GM21786 (cell line): Measurements from ENCODE around the gene ATP8A2.
"Not testable (repeated sequence)": the region's sequence is repeated elsewhere in the genome, so short reads cannot be mapped to it uniquely, and the experiment has no call there.

Experiments used
- ATAC-seq: cut with Tn5 transposase; IDR thresholded peaks from one replicate; pipeline ENCODE4 v1.9.1; 2021; ENCODE audit not compliant: unreplicated experiment

Gene ATP8A2

DNA sequence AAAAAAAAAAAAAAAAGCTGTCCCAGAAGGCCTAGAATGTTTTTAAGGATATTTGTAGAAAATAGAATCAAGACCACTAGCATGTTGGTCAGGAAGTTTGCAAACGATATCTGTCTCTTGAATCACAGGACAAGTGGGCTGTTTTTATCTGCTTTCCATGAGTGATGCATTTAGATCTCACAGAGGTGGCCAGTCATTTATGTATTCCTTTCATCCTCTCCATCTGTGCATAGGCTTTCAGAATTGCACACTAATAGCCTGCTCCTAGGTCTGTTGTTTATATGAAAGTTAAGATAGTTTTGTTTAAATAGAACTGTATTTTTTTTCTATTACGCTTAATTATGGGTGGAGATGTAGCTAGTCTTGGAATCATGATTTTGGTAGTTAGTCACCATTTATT is 390.5 kb downstream of the ATP8A2 start:
- no peak for ATAC-seq

DNA sequence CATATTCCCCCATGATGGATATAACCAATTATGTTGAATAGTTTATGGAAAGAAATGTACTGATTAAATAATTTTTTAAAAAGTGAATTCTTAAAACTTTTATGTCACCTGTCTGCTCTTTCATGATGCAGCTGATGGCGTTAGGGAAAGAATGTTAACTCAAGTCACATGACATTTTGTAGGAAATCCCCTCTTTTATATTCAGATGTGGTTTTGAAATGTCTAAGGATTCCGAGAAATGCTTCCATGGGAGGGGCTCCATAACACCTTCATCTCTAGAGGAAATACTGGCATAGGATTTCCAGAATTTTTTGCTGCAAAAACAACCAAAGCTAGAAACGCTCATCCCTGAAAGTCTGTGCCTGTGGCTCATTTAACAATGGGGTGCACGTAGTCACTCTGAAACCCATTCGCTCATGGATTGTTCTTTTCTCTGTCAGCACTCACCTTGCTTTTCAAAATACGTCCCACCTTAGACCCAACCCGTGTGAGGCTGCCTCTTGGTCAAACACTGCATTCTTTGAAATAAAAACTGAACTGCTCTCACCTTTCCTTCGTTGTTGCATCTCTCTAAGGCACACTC is 391.1 kb downstream of the ATP8A2 start:
- no peak for ATAC-seq

DNA sequence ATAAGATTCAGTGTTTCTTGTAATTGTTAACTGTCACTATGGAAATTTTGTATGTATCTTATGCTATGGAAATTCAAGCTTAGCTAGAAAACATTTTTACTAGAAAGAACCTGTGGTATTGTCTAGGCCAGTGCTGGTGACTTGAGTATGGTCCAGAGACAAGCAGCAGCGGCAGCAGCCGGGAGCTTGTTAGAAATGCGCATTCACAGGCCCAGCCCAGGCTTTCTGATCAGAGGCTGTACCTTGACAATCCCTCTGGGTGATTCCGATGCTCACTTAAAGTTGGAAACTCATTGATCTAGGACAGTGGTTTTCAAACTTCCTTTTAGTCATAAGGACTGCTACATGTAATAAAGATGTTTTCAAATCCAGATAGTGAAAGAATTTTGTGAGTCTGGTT is 392.6 kb downstream of the ATP8A2 start:
- ATAC-seq: no peak

DNA sequence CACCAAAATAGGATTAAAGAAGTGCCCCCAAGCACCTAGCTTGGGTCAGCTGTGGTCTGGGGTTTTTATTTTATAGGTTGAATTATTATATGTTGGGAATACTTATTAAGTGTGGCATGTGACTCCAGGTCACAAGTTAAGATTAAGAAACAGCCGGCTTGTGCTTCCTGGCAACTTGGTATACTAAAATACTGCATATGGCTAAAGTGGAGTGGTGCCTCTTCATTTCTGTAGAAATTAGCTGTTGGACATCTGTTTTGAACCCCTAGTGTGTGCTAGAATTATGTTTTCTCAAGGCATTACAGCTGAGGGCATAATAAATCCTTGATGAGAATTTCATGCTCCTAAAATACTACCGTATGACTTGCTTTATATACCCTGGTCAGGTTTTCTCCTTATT is 393.5 kb downstream of the ATP8A2 start:
- ATAC-seq: no peak

DNA sequence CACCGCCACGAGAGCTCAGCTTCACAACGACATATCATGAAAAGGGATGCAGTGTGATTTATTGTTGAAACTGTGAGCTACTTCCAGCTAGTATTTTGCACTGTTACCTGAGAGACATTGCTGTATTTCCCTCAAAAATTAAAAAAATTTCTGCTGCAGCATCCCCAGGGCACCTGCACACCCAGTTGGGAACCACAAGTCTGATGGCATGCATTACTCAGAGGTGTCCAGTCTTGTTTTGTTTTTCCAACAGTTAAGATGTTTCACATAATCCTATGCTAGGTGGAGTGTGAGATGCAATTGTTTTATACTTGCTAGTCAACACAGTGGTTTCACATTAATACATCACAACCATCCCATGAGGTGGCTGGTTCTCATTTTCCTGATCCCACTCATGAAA is 394.8 kb downstream of the ATP8A2 start:
- ATAC-seq: no peak

DNA sequence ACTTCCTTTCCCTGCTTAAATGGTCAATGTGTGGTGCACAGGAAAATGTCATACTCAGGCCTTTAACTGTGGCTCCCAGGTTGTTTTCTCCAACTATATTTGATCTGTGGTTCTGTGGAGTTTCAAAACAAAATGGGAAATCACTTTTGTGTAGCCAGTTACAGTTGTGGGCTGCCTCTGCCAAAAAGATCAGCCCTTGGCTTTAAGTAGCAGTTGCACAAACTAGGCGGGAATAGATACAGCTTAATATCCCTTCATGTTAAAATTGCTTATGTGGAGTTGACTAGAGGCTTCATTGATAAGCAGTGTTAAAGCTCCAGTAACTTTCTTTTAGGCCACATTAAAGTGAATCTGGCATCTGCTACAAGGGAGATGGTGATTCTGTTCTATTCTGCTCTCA is 395.2 kb downstream of the ATP8A2 start:
- no peak for ATAC-seq

DNA sequence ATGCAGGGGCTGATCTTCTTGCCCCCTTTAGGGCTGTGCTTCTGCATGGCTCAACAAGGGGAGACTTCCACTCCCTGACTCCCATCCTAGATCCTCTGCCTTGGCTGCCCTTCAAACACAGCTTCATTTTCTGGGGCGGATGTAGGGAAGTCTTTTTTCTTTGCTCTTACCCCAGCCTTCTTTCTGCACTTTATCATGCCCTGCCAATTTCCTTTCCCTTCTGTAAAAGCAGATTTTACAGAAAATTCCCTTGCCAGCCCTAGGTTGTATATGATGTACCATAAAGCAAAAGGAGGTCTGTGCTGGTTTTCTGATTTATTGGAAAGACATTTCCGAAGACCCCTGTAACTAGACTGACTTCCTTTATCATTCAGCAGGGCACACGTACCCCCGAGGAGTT is 396.6 kb downstream of the ATP8A2 start:
- ATAC-seq: no peak

DNA sequence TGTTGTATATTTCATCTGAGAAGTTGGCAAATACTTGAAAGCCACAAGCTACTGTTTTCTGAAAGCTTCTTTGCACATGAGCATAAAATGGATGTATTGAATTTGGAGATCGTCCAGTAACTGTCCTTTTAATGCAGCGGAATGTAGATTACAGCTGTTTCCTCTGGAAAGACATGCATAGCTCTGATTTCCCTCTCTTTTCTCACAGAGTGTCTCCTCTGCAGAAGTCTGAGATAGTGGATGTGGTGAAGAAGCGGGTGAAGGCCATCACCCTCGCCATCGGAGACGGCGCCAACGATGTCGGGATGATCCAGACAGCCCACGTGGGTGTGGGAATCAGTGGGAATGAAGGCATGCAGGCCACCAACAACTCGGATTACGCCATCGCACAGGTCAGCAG is 397.1 kb downstream of the ATP8A2 start:
- no peak for ATAC-seq

DNA sequence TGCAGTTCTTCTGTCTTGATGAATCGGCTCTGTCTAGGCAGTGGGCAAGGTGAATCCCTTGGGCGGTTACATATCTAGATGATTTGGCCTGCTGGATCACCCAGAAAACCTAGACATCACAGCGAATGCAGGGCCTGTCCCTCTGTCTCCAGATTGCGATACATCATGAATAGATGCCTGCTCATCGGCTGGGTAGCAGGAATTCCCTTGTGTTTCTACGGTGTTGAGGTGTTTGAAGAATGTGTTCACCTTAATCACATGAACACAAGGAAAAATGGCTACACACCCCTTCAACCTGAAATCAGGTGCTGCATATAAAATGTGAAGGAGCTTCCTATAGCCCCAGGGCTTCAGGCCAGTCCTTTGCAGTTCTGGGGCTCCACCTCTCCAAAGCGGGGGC is 398.8 kb downstream of the ATP8A2 start:
- no peak for ATAC-seq

DNA sequence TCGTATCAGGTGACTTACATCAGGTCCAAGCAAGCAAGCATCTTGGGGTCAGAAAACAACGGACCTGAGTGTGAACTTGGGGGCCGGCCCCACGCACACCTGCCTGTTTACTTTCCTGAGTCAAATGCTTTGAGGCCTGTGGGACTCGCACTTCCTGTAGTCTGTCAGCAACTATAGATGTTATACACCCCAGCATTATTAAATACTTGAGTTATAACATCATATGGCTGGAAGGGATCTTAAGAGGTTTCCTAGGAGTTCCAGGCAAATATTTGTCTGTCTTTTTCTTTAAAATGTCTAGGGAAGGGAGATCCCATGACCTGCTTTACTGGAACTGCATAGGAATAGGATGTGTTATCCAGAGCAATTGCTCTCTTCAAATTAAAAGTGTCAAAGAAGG is 399.4 kb downstream of the ATP8A2 start:
- ATAC-seq: no peak

DNA sequence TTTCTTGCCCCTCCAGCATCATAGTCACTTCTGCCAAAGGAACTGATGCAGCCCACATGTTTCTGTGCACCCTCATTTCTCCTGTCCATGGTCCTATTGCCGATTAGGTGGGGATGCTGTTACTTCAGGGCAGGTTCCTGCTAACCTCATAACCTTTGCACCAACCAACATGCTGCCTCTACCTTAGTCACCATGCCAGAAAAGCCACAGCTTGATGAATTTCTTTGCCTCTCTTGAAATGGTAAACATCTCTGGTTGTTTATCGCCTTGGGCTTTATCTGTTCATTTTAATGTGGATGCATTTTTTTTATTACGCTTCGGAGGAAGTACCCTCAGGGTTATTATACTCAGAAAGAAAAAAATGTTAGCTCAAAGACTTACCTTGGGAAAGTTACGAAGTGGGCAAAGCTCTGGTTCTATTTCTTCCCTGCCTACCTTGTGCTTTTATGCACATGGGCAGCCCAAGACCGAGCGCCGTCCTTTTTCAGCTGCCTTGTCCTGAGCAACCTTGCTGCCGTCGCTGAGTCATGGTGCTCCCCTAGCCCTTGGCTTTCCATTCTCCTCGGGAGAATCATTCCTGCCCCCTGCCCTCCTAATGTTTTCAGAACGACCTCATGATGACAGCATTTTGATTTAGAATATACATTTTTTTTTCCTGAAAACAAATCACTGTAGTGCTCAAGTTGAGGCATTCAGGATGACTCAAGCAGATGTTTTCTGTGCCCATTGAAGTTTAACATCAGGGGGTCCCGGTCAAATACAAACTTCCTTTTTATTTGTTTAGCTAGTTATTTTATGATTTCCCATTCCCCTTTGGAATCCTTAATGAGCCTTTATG is 400.1 kb downstream of the ATP8A2 start:
- no peak for ATAC-seq

DNA sequence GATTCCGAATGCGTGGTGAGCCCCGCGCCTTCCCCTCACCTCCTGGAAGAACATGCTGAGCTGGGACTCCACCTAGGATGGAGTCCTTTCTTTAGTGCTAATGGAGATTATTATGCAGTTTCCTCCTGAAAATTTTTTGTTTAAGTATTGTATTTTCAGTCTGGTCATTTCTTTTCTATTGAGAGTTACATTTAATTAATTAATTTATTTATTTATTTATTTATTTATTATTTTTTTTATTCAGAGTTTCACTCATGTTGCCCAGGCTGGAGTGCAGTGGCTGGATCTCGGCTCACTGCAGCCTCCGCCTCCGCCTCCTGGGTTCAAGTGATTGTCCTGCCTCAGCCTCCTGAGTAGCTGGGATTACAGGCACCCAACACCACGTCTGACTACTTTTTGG is 400.8 kb downstream of the ATP8A2 start:
- ATAC-seq: not testable (repeated sequence)

DNA sequence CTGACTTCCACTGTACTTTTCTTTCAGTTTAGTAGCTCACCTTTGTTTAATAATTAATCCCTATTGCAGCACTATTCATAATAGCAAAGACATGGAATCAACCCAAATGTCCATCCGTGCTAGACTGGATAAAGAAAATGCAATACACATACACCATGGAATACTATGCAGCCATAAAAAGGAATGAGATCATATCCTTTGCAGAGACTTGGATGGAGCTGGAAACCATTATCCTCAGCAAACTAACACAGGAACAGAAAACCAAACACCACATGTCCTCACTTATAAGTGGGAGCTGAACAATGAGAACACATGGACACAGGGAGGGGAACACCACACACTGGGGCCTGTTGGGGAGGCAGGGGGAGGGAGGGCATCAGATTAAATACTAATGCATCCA is 402.3 kb downstream of the ATP8A2 start:
- ATAC-seq: not testable (repeated sequence)

DNA sequence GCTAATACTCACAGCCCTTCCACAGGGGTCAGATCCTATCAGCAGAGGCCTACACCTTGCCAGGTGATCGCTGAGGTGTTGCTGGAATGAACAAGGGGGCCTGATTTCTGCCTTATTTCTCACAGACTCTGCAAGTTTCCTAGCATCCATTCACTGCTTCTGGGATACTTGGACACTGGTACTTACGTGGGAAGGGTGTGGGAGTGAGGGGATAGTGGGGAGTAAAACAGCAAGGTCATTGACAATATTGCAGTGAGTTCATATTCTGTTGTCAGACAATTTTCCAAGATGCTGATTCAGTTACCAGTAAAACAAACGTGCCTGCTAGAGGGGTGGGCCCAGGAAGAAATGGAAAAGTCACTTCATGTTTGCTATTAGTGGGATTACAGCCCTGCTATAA is 403.5 kb downstream of the ATP8A2 start:
- no peak for ATAC-seq

DNA sequence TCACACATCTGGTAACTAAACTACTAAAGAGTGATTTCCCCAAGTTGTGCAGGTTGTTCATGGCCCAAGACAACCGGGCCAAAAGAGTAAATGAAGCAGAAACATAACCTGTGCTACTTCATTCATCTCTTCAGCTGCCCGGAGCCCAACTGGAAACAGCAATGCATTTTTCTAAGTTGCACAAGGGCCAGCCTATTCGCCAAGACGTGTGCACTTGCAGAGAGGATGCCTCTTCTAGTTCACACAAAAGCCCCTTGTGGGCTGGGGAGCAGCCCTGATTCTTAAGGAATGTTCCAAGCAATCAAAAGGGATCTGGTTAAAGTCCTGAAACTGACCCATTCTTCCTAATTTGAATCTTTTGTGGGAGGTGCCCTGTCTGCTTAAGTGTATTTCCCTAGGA is 404.2 kb downstream of the ATP8A2 start:
- no peak for ATAC-seq

DNA sequence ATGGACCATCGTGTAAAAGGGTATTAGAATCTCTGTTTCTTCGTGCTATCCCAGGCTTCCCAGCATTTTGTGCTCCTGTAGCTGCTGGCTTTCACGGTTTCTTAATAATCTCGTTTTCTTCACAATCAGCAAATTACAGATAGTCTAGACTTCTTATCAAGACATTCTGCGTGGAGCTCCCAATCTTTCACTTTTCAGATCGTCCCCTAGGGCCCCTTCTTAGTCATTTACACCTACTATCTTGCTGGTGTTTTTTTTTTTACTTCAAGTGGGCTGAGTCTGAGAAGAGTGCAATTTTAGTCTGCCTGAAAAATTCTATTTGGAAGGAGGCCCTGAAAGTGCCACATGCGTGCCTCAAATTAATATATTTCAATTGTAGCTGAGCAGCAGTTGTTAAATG is 404.9 kb downstream of the ATP8A2 start:
- no peak for ATAC-seq

DNA sequence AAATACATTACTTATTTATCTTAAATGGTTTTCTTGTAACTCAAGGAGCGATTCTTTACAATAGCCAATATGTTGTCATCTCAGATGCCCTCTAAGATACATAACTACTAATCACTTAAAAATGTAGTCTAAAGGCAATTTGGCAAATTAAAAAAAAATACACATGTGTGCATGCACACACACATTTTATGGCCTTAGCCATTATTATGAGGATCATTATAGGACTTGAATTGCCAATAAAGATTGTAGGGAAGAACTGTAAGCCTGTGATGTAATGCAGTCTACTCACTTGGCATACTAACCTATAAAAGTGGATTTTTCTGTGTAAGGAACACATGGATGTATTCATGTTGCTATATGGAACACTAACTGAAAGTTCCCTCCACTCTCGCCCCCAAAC is 405.7 kb downstream of the ATP8A2 start:
- no peak for ATAC-seq

DNA sequence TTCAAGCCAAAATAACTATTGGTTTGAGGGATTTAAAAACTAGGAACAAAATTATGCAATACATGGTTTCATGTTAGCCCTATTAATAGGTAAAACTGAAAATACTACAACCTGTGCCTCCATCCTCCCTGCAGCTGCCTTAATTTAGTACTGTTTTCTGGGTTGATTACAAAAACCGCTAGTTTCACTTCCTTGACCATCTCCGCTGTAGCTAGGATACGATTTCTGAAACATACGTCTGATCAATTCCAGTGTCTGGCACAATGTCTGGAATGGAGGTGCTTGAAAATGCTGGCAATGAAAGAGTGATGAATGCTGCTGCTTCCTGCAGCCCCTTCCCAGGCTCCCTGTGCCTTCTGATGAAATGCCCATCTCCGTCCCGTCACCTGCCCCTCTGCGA is 406.6 kb downstream of the ATP8A2 start:
- ATAC-seq: no peak

DNA sequence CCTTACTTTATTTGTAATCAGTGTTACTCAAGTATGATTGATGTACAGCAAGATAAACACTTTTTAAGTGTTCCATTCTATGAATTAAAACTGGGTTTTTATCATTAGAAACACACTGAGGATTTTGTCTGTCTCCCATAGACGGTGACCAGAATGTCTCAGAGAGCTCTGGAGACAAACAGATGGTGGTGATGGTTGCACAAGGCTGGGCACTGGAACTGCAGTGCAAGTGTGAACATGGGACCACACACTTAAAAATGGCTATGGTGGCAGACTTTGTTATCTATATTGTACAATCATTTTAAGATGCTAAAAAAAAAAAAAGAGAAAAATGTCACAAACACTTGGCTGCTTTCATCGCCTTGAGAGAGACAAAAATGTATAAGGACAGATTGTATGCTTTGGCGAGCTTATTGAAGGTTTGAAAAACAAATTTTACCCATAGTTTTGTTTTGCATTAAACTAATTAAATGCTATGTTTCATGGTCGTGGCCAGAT is 407.1 kb downstream of the ATP8A2 start:
- no peak for ATAC-seq

DNA sequence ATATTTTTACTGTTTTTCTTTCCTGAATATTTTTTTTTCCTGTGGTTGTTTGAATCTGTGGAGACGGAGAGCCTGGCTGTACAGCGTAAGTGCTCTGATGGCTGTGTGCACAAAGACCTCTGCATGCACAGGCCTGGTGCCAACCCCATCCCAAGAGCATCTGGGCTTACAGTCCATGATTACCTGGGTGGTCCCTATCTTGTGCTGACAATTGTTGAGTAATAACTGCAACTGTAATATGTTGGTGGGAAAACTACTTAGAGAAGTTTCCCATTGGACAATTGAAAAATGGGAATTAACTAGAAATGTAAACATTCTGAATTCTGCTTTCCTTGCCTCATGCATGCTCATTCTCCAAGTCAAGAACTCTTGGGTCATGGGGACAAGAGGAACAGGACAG is 411.3 kb downstream of the ATP8A2 start:
- no peak for ATAC-seq

DNA sequence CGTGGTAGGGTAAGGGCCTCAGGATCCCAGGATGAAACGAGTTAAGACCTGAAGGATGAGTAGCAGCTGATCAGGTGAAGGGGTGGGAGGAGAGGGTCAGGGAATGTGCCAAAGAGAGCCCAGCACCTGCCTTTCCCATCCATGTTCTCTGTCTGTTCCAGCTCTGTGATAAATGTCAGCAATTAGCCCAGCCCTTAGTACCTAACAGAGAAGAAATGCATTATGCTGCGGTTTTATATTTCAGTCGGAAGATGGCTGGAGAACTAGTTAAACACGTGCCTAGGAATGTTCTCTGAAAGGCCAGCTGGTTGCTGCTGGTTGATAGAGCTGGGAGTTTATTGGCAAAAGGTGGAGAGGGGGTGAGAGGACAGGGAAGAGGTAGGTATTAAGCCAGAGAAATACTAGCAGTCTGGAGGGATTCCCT is 411.8 kb downstream of the ATP8A2 start:
- no peak for ATAC-seq

DNA sequence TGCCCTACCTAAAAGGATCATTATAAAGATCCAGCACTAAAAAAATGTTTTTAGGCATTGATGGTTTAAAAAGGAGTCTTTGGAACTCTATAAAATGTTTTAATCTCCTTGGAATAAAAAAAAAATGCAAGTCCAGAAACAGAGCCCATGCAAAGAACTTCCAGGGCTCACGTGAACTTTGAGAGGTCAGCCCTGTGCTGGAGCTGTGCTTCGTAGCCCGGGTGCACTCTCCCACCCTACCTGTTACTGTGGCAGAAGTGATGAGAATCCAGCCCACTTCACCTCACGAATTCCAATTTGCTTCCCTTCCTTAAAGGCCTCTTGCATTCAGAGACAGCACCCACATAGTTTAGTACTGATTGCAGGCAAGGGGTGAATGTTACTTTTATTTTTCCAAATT is 412.3 kb downstream of the ATP8A2 start:
- ATAC-seq: no peak

DNA sequence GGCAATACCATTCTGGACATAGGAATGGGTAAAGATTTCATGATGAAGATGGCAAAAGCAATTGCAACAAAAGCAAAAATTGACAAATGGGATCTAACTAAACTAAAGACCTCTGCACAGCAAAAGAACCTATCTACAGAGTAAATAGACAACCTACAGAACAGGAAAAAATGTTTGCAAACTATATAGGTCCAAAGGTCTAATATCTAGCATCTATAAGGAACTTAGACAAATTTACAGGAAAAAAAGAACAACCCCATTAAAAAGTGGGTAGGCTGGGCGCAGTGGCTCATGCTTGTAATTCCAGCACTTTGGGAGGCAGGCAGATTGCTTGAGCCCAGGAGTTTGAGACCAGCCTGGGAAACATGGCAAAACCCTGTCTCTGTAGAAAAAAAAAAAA is 418.4 kb downstream of the ATP8A2 start:
- not testable (repeated sequence) for ATAC-seq
